ENCODE measurements around the gene TRPM3. TPM values are rescaled to one million over a fixed set of nuclear protein-coding genes. Genes with fewer than 3 reads are reported as not detected.

TRPM3 gene
- total and polyA plus RNA-seq, 4 experiments from 2014 or later, result not detected

DNA sequence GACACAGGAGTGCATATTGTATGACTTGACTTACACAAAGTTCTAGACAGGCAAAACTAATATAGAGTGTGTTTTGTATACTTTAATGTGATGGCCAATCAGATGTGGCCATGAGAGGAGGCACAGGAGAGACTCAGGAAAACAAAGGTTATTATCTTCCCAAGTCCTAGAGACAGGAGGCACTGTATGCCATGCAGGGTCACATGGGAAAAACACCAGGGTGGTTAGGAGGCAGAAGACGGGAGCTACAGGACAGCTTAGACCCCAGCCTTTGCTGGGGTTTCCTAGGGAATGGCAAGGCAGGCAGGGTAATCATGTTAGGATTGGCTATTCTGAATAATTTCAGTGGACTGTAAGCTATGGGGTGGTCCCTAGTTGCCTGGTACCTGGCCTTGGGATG lies 16.2 kb downstream of the TRPM3 start:
- no peaks in the 10 kb centered on the region for H3K9me3 ChIP-seq (ENCODE audit: control insufficient read depth in 1 of 2, low read length in 2 of 2)
- no peak for DNase-seq
- peaks cover 0 to 7% (median 3%) of the 10 kb centered on the region in 8 donors for H3K9me3 Mint-ChIP-seq
- H3K36me3 ChIP-seq (ENCODE audit: insufficient read depth, low read length), result no peaks in the 10 kb centered on the region
- no peaks in the 10 kb centered on the region for H3K4me1 Mint-ChIP-seq
- H3K27me3 ChIP-seq (ENCODE audit: insufficient read depth, low read length), result no peaks in the 10 kb centered on the region
- no peak overlapping the region for H3K27ac ChIP-seq (ENCODE audit: low read depth, low read length)
- no peaks in the 10 kb centered on the region for H3K4me1 ChIP-seq (ENCODE audit: insufficient read depth, low read length)
- no peak overlapping the region for H3K4me3 ChIP-seq (ENCODE audit: low read length in 2 of 2)
- ChIA-PET POLR2A (ENCODE audit: partially characterized antibody) (no interaction called here), CTCF (ENCODE audit: partially characterized antibody) (no interaction called here)
- H3K27me3 Mint-ChIP-seq, result no peaks in the 10 kb centered on the region
- H3K36me3 Mint-ChIP-seq, result no peaks in the 10 kb centered on the region
- intact Hi-C loops (cut with micrococcal nuclease), result no loop called here
- H3K27ac Mint-ChIP-seq, result no peak overlapping the region
- no peak overlapping the region for H3K4me3 Mint-ChIP-seq

DNA sequence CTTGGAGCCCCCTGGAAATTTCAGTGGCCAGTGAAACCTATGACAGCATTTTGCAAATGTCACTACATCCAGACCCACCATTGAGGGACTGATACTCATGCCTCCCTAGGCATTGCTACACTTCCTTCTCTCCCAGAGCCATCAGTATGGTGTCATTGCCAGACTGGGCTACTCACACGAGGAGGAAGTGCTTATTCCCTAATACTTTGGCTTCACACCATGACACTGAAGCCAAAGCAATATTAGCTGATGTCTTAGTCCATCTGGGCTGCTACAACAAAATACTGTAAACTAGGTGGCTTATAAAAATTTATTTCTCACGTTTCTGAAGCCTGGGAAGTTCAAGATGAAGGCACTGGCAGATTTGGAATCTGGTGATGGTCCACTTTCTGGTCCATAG lies 22.6 kb downstream of the TRPM3 start:
- H3K4me3 ChIP-seq (ENCODE audit: low read length in 2 of 2), result no peak overlapping the region
- H3K27ac ChIP-seq (ENCODE audit: low read depth, low read length), result no peak overlapping the region
- no peak overlapping the region for H3K27ac Mint-ChIP-seq
- H3K9me3 Mint-ChIP-seq, result peaks cover 0 to under 1% (median 0%) of the 10 kb centered on the region in 8 donors
- intact Hi-C loops (cut with micrococcal nuclease), result no loop called here
- no peaks in the 10 kb centered on the region for H3K4me1 ChIP-seq (ENCODE audit: insufficient read depth, low read length)
- no peaks in the 10 kb centered on the region for H3K4me1 Mint-ChIP-seq
- H3K27me3 ChIP-seq (ENCODE audit: insufficient read depth, low read length), result no peaks in the 10 kb centered on the region
- CTCF ChIA-PET (ENCODE audit: partially characterized antibody), result no interaction called here
- no peaks in the 10 kb centered on the region for H3K9me3 ChIP-seq (ENCODE audit: control insufficient read depth in 1 of 2, low read length in 2 of 2)
- no peak overlapping the region for H3K4me3 Mint-ChIP-seq
- no peaks in the 10 kb centered on the region for H3K36me3 ChIP-seq (ENCODE audit: insufficient read depth, low read length)
- no peaks in the 10 kb centered on the region for H3K27me3 Mint-ChIP-seq
- no peaks in the 10 kb centered on the region for H3K36me3 Mint-ChIP-seq
- no peak for DNase-seq
- POLR2A ChIA-PET (ENCODE audit: partially characterized antibody), result no interaction called here

DNA sequence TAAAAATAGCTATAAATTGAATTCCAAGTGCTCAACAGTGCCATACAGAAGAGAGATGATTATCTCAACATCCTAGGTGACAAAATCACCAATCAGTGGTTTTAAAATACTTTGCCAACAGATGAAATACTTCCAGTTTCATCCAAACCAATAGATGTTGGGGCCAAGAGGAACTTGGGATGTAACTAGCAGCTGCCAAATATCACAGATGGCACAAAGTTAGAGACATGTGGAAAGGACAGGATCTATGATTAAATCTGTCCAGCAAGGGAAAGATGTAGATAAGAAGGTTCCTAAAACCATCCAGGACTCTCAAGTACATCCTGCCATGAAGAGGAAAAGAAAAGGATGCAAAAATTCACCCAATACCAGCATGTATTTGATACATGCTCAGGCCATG lies 23.8 kb downstream of the TRPM3 start:
- peaks cover 0 to 1% of the 10 kb centered on the region in 2 donors for H3K27me3 Mint-ChIP-seq
- no peaks in the 10 kb centered on the region for H3K9me3 ChIP-seq (ENCODE audit: control insufficient read depth in 1 of 2, low read length in 2 of 2)
- no peaks in the 10 kb centered on the region for H3K4me1 ChIP-seq (ENCODE audit: insufficient read depth, low read length)
- H3K9me3 Mint-ChIP-seq, result peaks cover 0 to 5% (median 0%) of the 10 kb centered on the region in 8 donors
- intact Hi-C loops (cut with micrococcal nuclease), result no loop called here
- CTCF ChIA-PET (ENCODE audit: partially characterized antibody), result no interaction called here
- no peaks in the 10 kb centered on the region for H3K36me3 Mint-ChIP-seq
- H3K27me3 ChIP-seq (ENCODE audit: insufficient read depth, low read length), result no peaks in the 10 kb centered on the region
- H3K36me3 ChIP-seq (ENCODE audit: insufficient read depth, low read length), result no peaks in the 10 kb centered on the region
- DNase-seq, result no peak
- H3K4me1 Mint-ChIP-seq, result no peaks in the 10 kb centered on the region
- POLR2A ChIA-PET (ENCODE audit: partially characterized antibody), result no interaction called here
- H3K27ac Mint-ChIP-seq, result no peak overlapping the region
- no peak overlapping the region for H3K27ac ChIP-seq (ENCODE audit: low read depth, low read length)
- no peak overlapping the region for H3K4me3 ChIP-seq (ENCODE audit: low read length in 2 of 2)
- no peak overlapping the region for H3K4me3 Mint-ChIP-seq

DNA sequence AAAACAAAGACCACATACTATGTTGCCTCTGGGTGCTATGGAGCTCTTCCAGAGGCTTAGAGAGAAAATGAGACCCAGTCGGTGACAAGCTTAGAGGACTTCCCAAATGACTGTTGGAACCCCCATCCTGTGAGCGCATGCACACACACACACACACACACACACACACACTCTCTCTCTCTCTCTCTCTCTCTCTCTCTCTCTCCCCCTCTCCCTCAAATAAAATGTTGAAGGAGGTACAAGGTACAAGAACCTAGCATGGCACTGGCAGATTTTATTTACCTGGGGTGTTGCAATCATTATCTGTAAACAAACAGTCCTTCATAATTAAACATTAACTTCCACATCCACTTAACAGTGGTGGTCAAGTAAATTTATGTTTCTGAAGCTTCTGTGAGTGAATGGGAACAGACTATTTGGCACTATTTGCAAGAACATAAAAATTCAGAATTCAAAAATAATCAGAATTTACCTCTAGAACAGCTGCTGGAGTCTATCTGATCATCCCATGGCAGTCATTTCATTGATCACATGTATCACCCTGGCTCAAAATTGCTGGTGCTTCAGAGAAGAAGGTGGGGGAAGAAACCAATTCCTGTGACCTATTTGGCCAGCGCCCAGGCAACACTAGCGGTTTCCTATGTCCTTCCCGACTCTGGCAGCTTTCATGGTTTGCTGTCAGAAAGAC lies 24.9 kb downstream of the TRPM3 start:
- no peak overlapping the region for H3K4me3 Mint-ChIP-seq
- Histone ChIP-seq H3K9me3 (ENCODE audit: control insufficient read depth in 1 of 2, low read length in 2 of 2) (no peaks in the 10 kb centered on the region), H3K36me3 (ENCODE audit: insufficient read depth, low read length) (no peaks in the 10 kb centered on the region), H3K4me3 (ENCODE audit: low read length in 2 of 2) (no peak overlapping the region), H3K27me3 (ENCODE audit: insufficient read depth, low read length) (no peaks in the 10 kb centered on the region), H3K4me1 (ENCODE audit: insufficient read depth, low read length) (no peaks in the 10 kb centered on the region), H3K27ac (ENCODE audit: low read depth, low read length) (no peak overlapping the region)
- H3K36me3 Mint-ChIP-seq, result no peaks in the 10 kb centered on the region
- H3K9me3 Mint-ChIP-seq, result peaks cover 0 to 5% (median 0%) of the 10 kb centered on the region in 8 donors
- ChIA-PET CTCF (ENCODE audit: partially characterized antibody) (no interaction called here), POLR2A (ENCODE audit: partially characterized antibody) (no interaction called here)
- peaks cover 0 to 2% of the 10 kb centered on the region in 2 donors for H3K27me3 Mint-ChIP-seq
- no peak for DNase-seq
- H3K4me1 Mint-ChIP-seq, result no peaks in the 10 kb centered on the region
- no peak overlapping the region for H3K27ac Mint-ChIP-seq
- intact Hi-C loops (cut with micrococcal nuclease), result no loop called here

DNA sequence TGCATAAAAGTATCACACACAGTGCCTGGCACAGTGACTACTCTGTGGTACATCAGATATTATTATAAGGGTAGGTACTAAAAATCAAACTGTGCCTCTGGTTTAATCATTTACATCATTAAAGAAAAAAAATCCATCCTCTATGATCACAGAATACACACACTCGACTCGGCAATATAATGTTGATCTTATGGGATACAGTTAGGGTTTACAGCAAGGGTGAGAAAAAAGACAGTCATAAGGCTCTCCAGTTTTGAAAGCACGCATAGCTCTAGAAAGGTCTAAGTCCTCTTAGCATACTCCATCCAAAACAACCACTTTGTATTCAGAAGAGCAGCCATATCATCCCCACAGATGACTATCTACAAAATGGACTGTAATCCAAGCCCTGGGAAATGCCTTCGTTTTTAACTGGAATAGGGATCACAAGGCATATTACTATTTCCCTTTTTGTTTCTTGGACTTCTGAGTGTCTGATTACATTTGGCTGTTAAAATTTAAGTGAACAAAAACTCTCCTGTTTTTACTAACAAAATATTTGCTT lies 26.6 kb downstream of the TRPM3 start:
- CTCF ChIA-PET (ENCODE audit: partially characterized antibody), result no interaction called here
- H3K27ac ChIP-seq (ENCODE audit: low read depth, low read length), result no peak overlapping the region
- no peaks in the 10 kb centered on the region for H3K27me3 ChIP-seq (ENCODE audit: insufficient read depth, low read length)
- no peaks in the 10 kb centered on the region for H3K36me3 ChIP-seq (ENCODE audit: insufficient read depth, low read length)
- Mint-ChIP-seq H3K27ac (no peak overlapping the region), H3K4me1 (no peaks in the 10 kb centered on the region), H3K27me3 (peaks cover 0 to 2% of the 10 kb centered on the region in 2 donors), H3K9me3 (peaks cover 0 to 5% (median under 1%) of the 10 kb centered on the region in 8 donors), H3K4me3 (no peak overlapping the region), H3K36me3 (no peaks in the 10 kb centered on the region)
- intact Hi-C loops (cut with micrococcal nuclease), result no loop called here
- no peaks in the 10 kb centered on the region for H3K4me1 ChIP-seq (ENCODE audit: insufficient read depth, low read length)
- H3K9me3 ChIP-seq (ENCODE audit: control insufficient read depth in 1 of 2, low read length in 2 of 2), result no peaks in the 10 kb centered on the region
- no peak for DNase-seq
- POLR2A ChIA-PET (ENCODE audit: partially characterized antibody), result no interaction called here
- no peak overlapping the region for H3K4me3 ChIP-seq (ENCODE audit: low read length in 2 of 2)

DNA sequence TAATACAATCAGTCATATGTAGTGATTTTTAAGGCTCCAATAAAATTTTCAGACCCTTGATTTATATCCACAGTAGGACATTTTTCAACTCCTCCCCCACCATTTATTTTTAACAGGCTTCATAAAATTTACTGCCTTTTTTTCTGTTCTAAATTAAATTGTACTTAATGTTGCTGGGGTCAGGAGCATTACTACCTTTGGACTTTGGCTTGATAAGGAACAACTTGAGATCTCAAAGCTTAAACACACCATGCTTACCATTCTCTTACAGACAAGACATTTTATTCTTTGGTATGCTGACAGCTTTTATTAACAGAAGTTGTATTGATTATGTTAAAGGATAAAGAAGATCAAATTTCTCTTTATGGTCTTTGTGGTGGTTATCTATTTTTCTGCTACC lies 30.5 kb downstream of the TRPM3 start:
- Mint-ChIP-seq H3K9me3 (peaks cover 0 to 6% (median under 1%) of the 10 kb centered on the region in 8 donors), H3K4me3 (no peak overlapping the region), H3K27ac (no peak overlapping the region), H3K4me1 (no peaks in the 10 kb centered on the region), H3K36me3 (no peaks in the 10 kb centered on the region), H3K27me3 (peaks cover 0 to 2% of the 10 kb centered on the region in 2 donors)
- Histone ChIP-seq H3K4me1 (ENCODE audit: insufficient read depth, low read length) (no peaks in the 10 kb centered on the region), H3K4me3 (ENCODE audit: low read length in 2 of 2) (no peak overlapping the region), H3K36me3 (ENCODE audit: insufficient read depth, low read length) (no peaks in the 10 kb centered on the region), H3K9me3 (ENCODE audit: control insufficient read depth in 1 of 2, low read length in 2 of 2) (no peaks in the 10 kb centered on the region), H3K27ac (ENCODE audit: low read depth, low read length) (no peak overlapping the region), H3K27me3 (ENCODE audit: insufficient read depth, low read length) (no peaks in the 10 kb centered on the region)
- ChIA-PET POLR2A (ENCODE audit: partially characterized antibody) (no interaction called here), CTCF (ENCODE audit: partially characterized antibody) (no interaction called here)
- no peak for DNase-seq
- intact Hi-C loops (cut with micrococcal nuclease), result no loop called here

DNA sequence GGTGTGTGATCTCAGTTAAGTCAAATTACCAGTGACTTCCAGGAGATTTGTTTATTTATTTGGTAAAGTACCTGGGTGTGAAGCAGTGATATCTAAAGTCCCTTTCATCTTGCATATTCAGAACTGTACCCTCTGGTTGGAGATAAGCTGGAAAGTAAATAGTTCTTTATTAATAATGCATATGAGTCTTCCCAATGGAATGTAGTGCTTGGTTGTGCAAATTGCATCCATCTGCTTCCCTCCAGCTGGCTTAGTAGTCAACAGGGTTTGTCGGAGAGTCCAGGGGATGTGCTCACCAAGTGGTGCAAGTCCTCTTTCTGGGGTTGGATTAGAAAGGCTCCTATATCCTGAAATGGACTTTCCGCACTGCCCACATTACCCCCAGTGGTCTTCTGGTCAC lies 42.0 kb downstream of the TRPM3 start:
- CTCF ChIA-PET (ENCODE audit: partially characterized antibody), result no interaction called here
- Histone ChIP-seq H3K4me1 (ENCODE audit: insufficient read depth, low read length) (no peaks in the 10 kb centered on the region), H3K9me3 (ENCODE audit: control insufficient read depth in 1 of 2, low read length in 2 of 2) (no peaks in the 10 kb centered on the region), H3K27me3 (ENCODE audit: insufficient read depth, low read length) (no peaks in the 10 kb centered on the region), H3K4me3 (ENCODE audit: low read length in 2 of 2) (no peak overlapping the region), H3K36me3 (ENCODE audit: insufficient read depth, low read length) (no peaks in the 10 kb centered on the region), H3K27ac (ENCODE audit: low read depth, low read length) (no peak overlapping the region)
- H3K9me3 Mint-ChIP-seq, result peaks cover 0 to 7% (median 0%) of the 10 kb centered on the region in 8 donors
- no peak for DNase-seq
- H3K4me3 Mint-ChIP-seq, result no peak overlapping the region
- H3K4me1 Mint-ChIP-seq, result no peaks in the 10 kb centered on the region
- intact Hi-C loops (cut with micrococcal nuclease), result no loop called here
- H3K36me3 Mint-ChIP-seq, result no peaks in the 10 kb centered on the region
- H3K27me3 Mint-ChIP-seq, result peaks cover 2% of the 10 kb centered on the region in 2 donors
- POLR2A ChIA-PET (ENCODE audit: partially characterized antibody), result no interaction called here
- H3K27ac Mint-ChIP-seq, result no peak overlapping the region
